ENCODE data around the gene DENND5A.

The DENND5A gene

DNA sequence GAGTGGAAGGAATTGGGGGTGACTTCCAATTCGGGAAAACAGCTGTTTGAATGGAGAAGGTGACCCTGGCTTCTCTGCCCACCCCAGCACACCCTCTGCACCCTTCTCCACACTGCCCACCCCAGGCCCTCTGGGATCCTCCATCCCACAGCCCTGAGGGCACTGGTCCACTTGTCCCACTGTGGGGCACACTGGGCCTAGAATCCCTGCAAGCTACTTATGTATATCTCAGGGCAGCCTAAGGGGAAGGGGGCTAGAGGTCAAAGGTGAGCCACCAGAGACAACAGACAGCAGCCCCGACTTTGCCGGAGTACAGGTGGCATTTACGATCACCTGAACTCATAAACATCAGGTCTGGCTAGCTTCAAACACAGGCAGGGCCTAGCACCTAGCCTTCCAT, 173.1 kb downstream of the DENND5A start:
- TF ChIP-seq, protein P1, sequence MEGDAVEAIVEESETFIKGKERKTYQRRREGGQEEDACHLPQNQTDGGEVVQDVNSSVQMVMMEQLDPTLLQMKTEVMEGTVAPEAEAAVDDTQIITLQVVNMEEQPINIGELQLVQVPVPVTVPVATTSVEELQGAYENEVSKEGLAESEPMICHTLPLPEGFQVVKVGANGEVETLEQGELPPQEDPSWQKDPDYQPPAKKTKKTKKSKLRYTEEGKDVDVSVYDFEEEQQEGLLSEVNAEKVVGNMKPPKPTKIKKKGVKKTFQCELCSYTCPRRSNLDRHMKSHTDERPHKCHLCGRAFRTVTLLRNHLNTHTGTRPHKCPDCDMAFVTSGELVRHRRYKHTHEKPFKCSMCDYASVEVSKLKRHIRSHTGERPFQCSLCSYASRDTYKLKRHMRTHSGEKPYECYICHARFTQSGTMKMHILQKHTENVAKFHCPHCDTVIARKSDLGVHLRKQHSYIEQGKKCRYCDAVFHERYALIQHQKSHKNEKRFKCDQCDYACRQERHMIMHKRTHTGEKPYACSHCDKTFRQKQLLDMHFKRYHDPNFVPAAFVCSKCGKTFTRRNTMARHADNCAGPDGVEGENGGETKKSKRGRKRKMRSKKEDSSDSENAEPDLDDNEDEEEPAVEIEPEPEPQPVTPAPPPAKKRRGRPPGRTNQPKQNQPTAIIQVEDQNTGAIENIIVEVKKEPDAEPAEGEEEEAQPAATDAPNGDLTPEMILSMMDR (IDR thresholded peaks at IDR 0.05; ENCODE audit: low read depth, low read length): no peak
- peak overlapping the region; percentile 50; the same call in 1 of the 2 replicates for H3K4me3 ChIP-seq (ENCODE audit: low read depth, low read length)

DNA sequence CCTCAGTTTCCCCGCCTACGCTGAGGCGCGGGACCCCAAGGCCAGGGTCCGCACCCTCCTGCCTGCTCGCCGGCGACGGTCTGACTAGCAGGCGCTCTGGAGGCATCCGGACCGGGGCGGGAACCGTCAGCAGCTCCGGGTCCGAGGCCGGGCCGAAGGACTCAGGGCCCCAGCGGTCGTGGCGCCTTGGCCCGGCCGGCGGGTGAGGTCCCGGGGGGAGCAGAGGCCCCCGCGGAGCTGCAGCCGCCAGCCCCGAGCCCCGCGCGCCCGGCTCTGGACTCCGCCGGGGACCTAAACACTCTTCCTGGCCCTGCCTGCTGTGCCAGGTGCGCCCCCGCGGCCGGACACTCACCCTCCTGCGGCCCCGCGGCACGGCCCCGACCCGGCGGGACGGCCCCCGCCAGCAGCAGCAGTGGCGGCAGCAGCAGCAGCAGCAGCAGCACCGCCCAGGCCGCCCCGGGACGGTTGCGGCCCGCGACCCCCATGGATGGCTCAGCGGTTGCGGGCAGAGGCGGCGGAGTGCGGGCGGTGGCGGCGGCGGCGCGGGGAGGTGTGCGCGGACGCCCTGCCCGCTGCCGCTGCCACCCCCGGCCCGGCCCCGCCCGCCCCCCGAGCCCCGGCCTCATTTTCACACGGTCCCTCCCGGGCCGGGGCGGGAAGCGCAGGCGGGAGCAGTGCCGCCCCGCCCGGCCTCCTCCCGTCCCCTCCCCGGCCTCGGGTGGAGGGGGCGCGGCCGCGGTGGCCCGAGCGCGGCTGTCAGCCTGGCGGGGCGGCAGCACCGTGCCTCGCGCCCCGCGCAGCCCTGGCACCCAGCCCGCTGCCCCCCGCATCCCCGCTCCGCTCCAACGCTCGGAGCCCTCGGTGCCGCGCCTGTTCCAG, 173.9 kb downstream of the DENND5A start, which contains the start of gene SCUBE2:
TSS of gene SCUBE2 (minus strand) at position 556 of the 879 bp plus-strand sequence. CDS start at position 485, 71 bp downstream.
- TF ChIP-seq, protein P1 (IDR thresholded peaks at IDR 0.05; ENCODE audit: low read depth, low read length): no peak
- H3K4me3 ChIP-seq (ENCODE audit: low read depth, low read length): peak within 1 kb of the TSS; percentile 50

DNA sequence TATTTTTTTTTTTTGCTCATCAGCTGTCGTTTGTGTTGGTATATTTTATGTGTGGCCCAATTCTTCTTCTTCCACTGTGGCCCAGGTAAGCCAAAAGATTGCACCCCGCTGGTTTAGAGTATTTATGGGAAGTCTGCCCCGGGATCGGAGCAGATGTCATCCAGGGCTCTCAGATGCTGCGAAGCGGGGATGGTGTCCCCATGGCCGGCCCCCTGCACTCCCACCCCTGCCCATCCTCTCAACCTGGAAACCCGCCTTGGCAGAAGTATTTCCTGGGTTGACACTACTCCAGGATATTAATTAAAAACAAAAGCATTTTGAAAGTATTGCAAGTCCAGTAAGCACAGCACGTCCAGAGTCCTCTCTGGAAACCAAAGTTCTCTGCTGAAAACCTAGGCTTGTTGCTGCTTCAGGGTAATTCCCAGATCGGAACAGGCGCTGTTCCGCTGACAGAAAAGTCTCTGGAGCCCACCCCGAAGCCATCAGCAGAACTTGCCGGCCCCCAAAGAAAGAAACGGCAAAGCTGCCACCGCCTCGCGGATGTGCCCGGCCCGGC, 174.6 kb downstream of the DENND5A start:
- TF ChIP-seq, protein P1 (IDR thresholded peaks at IDR 0.05; ENCODE audit: low read depth, low read length): no peak
- peak overlapping the region; percentile 50 for H3K4me3 ChIP-seq (ENCODE audit: low read depth, low read length)

DNA sequence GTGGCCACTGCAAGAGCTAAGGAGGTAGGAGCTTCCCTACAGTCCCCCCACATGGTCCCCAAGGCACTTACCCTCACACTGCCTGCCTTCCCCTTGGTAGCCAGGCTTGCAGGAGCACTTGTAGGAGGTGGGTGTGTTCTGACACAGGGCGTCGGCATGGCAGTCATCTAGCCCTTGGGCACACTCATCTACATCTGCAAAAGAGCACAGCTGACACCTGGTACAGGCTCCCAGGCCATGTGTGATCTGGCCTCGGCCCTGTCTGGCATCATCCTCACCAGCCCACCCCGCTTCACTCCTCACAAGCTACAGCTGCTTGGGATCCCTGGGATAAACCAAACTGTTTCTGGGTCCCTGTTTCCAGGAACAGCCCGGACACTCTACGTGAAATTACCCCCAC, 175.5 kb downstream of the DENND5A start:
- TF ChIP-seq, protein P1 (IDR thresholded peaks at IDR 0.05; ENCODE audit: low read depth, low read length): no peak
- no peak overlapping the region for H3K4me3 ChIP-seq (ENCODE audit: low read depth, low read length)

DNA sequence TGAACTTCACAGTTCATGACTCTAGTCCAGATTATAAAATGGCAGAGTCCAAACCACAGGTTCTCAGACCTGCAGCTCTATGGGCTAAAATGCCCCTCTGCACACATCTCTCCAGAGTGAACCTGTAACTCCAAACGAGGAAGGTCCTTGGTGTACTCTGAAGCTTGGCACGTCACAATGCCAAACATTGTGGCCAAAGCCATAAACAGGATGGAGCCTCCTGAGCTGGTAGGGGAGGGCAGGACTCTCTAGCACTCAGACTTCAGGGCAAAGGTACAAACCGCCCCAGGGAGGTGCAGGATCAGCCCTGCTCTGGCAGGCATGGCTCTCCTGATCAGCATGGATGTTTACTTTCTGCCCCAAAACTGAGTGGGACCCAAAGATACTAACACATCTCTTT, 176.1 kb downstream of the DENND5A start:
- TF ChIP-seq, protein P1 (IDR thresholded peaks at IDR 0.05; ENCODE audit: low read depth, low read length): no peak
- no peak overlapping the region for H3K4me3 ChIP-seq (ENCODE audit: low read depth, low read length)
